Measurements from ENCODE around the gene OR11A1.

The OR11A1 gene

DNA sequence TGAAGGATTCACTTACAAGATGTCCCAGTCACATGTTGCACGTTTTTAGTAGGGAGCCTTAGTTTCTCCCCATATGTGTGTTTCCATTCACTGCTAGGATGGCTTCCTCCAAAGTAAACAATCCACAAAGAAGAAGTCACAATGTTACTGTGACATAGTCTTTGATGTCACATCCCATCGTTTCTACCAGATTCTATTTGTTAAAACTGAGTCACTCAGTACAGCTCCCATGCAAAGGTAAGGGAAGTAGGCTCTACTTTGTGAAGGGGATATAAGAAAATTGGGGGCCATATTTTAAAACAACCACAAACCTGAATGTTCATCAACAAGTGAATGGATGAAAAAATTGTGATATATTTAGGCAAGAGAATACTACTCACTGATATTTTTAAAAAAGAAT lies at the start of gene OR11A1, which contains the start of gene OR2H1:
Gene OR11A1 (minus strand): TSS at position 101 of the 400 bp plus-strand sequence. CDS start 29,430 bp downstream, outside the sequence.
Gene OR2H1 (plus strand): TSS at position 185 of the 400 bp plus-strand sequence. CDS start 4,615 bp downstream, outside the sequence.
- in situ Hi-C loops (cut with MboI; ENCODE audit: low sequenced_read_pairs, unreplicated experiment) = no loop called here
- TF ChIP-seq, protein P1, sequence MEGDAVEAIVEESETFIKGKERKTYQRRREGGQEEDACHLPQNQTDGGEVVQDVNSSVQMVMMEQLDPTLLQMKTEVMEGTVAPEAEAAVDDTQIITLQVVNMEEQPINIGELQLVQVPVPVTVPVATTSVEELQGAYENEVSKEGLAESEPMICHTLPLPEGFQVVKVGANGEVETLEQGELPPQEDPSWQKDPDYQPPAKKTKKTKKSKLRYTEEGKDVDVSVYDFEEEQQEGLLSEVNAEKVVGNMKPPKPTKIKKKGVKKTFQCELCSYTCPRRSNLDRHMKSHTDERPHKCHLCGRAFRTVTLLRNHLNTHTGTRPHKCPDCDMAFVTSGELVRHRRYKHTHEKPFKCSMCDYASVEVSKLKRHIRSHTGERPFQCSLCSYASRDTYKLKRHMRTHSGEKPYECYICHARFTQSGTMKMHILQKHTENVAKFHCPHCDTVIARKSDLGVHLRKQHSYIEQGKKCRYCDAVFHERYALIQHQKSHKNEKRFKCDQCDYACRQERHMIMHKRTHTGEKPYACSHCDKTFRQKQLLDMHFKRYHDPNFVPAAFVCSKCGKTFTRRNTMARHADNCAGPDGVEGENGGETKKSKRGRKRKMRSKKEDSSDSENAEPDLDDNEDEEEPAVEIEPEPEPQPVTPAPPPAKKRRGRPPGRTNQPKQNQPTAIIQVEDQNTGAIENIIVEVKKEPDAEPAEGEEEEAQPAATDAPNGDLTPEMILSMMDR (IDR thresholded peaks at IDR 0.05; ENCODE audit: borderline replicate concordance, control extremely low read depth, extremely low read depth, insufficient read depth, missing control alignments) = no peak
- DNase-seq (ENCODE audit: low spot score) = no peak

- TF ChIP-seq, protein P1 (IDR thresholded peaks at IDR 0.05; ENCODE audit: borderline replicate concordance, control extremely low read depth, extremely low read depth, insufficient read depth, missing control alignments) = no peak
Measured at GRCh38 chr6:29506446-29507067, 49.7 kb upstream of the OR11A1 start.

DNA sequence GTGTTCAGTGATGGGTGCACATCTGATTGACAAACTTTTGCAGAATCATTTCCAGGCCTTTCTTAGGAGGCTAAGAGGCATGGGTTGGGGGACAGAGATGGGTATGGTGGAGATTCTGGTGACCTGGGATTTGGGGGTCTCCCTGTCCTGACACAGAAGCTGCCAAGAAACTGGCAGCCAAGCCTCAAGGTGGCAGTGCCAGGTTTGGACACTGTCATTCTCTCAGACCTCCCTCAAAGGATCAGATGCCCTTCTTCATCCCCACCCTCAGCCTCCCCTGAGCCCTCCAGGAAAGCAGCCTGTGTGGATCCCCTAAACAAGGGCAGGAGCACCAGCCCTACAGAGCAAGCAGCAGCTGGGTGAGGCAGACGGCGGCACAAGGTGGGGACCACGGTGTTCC lies 48.9 kb upstream of the OR11A1 start:
- DNase-seq (ENCODE audit: low spot score) = no peak
- TF ChIP-seq, protein P1 (IDR thresholded peaks at IDR 0.05; ENCODE audit: borderline replicate concordance, control extremely low read depth, extremely low read depth, insufficient read depth, missing control alignments) = no peak
- in situ Hi-C loops (cut with MboI; ENCODE audit: low sequenced_read_pairs, unreplicated experiment) = no loop called here

More at GRCh38 chr6:29506446-29507067, 49.7 kb upstream of the OR11A1 start:
- in situ Hi-C loops (cut with MboI; ENCODE audit: low sequenced_read_pairs, unreplicated experiment) = no loop called here
- peak; percentile 22 for DNase-seq (ENCODE audit: low spot score)

- no peak for DNase-seq (ENCODE audit: low spot score)
- TF ChIP-seq, protein P1 (IDR thresholded peaks at IDR 0.05; ENCODE audit: borderline replicate concordance, control extremely low read depth, extremely low read depth, insufficient read depth, missing control alignments) = no peak
- in situ Hi-C loops (cut with MboI; ENCODE audit: low sequenced_read_pairs, unreplicated experiment) = no loop called here
Measured at GRCh38 chr6:29504961-29505360, 48.1 kb upstream of the OR11A1 start.

DNA sequence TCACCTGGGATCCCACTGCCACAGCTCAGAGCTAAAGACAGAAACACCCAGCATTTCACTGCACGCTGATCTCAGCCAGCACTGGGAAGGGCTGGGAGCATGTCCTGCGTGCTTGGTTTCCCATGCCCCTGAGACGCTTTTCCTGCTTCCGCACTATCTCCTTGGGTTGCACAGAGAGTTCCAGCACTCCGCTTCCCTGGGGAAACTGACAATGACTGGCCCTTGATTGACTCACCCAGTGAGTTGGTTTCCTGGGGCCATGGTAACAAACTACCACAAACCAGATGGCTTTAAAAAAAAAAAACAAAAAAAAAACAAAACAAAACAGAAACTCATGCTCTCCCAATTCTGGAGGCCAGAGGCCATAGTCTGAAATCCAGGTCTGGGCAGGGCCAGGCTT lies 45.7 kb upstream of the OR11A1 start:
- in situ Hi-C loops (cut with MboI; ENCODE audit: low sequenced_read_pairs, unreplicated experiment) = no loop called here
- TF ChIP-seq, protein P1 (IDR thresholded peaks at IDR 0.05; ENCODE audit: borderline replicate concordance, control extremely low read depth, extremely low read depth, insufficient read depth, missing control alignments) = no peak
- no peak for DNase-seq (ENCODE audit: low spot score)

GRCh38 chr6:29502181-29502580 lies 45.3 kb upstream of the OR11A1 start:
- no peak for DNase-seq (ENCODE audit: low spot score)
- TF ChIP-seq, protein P1 (IDR thresholded peaks at IDR 0.05; ENCODE audit: borderline replicate concordance, control extremely low read depth, extremely low read depth, insufficient read depth, missing control alignments) = no peak
- in situ Hi-C loops (cut with MboI; ENCODE audit: low sequenced_read_pairs, unreplicated experiment) = no loop called here

Measured in GM13976 (cell line).